Gastrocnemius medialis (tissue), 4 donors: ENCODE measurements around the gene ALMS1. TPM values are rescaled to one million over a fixed set of nuclear protein-coding genes. Genes with fewer than 3 reads are reported as not detected.
"Not testable (repeated sequence)": the region's sequence is repeated elsewhere in the genome, so short reads cannot be mapped to it uniquely, and the experiment has no call there.

Experiments
- ATAC-seq, 2 donors: fragments of 150-250 bp; one replicate each; pipeline ENCODE4 v1.9.1; 2016
- DNase-seq, 2 donors: peaks; one replicate each; pipeline ENCODE4 v3.0.0-alpha.2; 2019
- H3K27ac ChIP-seq, 4 donors: fragments of 200-600 bp; sonication (generic); 1 replicate in 1 of 4; 2 replicates in 3 of 4; pipeline ENCODE4 v1.5.1; 2016 to 2018; ENCODE audit warnings: mild to moderate bottlenecking in 2 of 4, moderate library complexity in 1 of 4
- H3K27me3 ChIP-seq, 3 donors: fragments of 200-600 bp; sonication (generic) in 2 of 3; 1 replicate in 1 of 3; 2 replicates in 2 of 3; pipeline versions ENCODE4 v1.5.1 to v1.6.0; 2016 to 2019; ENCODE audit warnings: mild to moderate bottlenecking in 1 of 3, moderate library complexity in 1 of 3
- H3K36me3 ChIP-seq, 2 donors: fragments of 200-600 bp; sonication (generic) in 1 of 2; one replicate each; pipeline ENCODE4 v1.5.1; 2017 to 2018
- H3K4me1 ChIP-seq, 2 donors: fragments of 200-600 bp; sonication (generic) in 1 of 2; one replicate each; pipeline ENCODE4 v1.5.1; 2016 to 2017; ENCODE audit warnings: mild to moderate bottlenecking in 2 of 2
- H3K4me3 ChIP-seq, 4 donors: fragments of 200-600 bp; sonication (generic) in 3 of 4; 1 replicate in 1 of 4; 2 replicates in 3 of 4; pipeline ENCODE4 v1.5.1; 2016 to 2019; ENCODE audit warnings: mild to moderate bottlenecking in 2 of 4
- H3K9me3 ChIP-seq, 3 donors: fragments of 200-600 bp; sonication (generic) in 2 of 3; 1 replicate in 1 of 3; 2 replicates in 2 of 3; pipeline ENCODE4 v1.5.1; 2016 to 2019
- POLR2A ChIP-seq, 2 donors: fragments of 450-650 bp; IDR thresholded peaks; one replicate each; pipeline ENCODE4 v1.6.1; 2017; ENCODE audit warnings: antibody characterized with exemption in 2 of 2, mild to moderate bottlenecking in 2 of 2, moderate library complexity in 2 of 2
- in situ Hi-C, 4 donors: fragments of 200-750 bp; cut with MboI; loops; one replicate each; pipeline versions ENCODE4 v1.15.0 to v1.8.0; 2017; ENCODE audit warnings: low sequenced_read_pairs in 4 of 4
- intact Hi-C: fragments of 100-400 bp; cut with DNase I; formaldehyde crosslinking; loops from one replicate; pipeline ENCODE4 v1.15.1; 2023; ENCODE audit warnings: low total_unique reads
- total RNA-seq, 4 donors: library from RNA; depleted of rRNA; stranded (reverse); fragments of >200 nt; gene quantifications; one replicate each; pipeline versions ENCODE4 v1.1.0 to v1.2.3, GENCODE V29; 2016
- TF ChIP-seq, protein P1 (sequence below), 5 experiments: fragments of 450-650 bp in 3 of 5; fragments of 200-600 bp in 2 of 5; sonication (generic) in 2 of 5; IDR thresholded peaks in 4 of 5; conservative IDR thresholded peaks in 1 of 5; 1 replicate in 4 of 5; 2 replicates in 1 of 5; pipeline ENCODE4 v1.5.1; 2016 to 2019; ENCODE audit warnings: antibody characterized with exemption in 5 of 5, mild to moderate bottlenecking in 3 of 5, moderate library complexity in 3 of 5

ALMS1 gene
- total RNA-seq, 4 donors from 2014 or later: 10.0 to 18.1 (median 13.9) TPM

GRCh38 chr2:73630662-73631266 lies 245.1 kb downstream of the ALMS1 start:
- DNase-seq, H3K27me3 ChIP-seq, H3K36me3 ChIP-seq, in situ Hi-C loops, H3K27ac ChIP-seq, H3K9me3 ChIP-seq, H3K4me3 ChIP-seq, H3K4me1 ChIP-seq: not testable (repeated sequence)
- TF ChIP-seq, protein P1, sequence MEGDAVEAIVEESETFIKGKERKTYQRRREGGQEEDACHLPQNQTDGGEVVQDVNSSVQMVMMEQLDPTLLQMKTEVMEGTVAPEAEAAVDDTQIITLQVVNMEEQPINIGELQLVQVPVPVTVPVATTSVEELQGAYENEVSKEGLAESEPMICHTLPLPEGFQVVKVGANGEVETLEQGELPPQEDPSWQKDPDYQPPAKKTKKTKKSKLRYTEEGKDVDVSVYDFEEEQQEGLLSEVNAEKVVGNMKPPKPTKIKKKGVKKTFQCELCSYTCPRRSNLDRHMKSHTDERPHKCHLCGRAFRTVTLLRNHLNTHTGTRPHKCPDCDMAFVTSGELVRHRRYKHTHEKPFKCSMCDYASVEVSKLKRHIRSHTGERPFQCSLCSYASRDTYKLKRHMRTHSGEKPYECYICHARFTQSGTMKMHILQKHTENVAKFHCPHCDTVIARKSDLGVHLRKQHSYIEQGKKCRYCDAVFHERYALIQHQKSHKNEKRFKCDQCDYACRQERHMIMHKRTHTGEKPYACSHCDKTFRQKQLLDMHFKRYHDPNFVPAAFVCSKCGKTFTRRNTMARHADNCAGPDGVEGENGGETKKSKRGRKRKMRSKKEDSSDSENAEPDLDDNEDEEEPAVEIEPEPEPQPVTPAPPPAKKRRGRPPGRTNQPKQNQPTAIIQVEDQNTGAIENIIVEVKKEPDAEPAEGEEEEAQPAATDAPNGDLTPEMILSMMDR (IDR thresholded peaks at IDR 0.05 in 4 of 5, conservative IDR thresholded peaks at IDR 0.05 in 1 of 5): peak in 2 of 5 experiments; percentile 29 to 32
- peak in 1 of 2 donors; percentile 62 for ATAC-seq
- intact Hi-C loops: loop anchor here (10.0 kb wide), 1 partner anchor 154 kb away; the partner anchor contains the start of genes C2orf78 and DUSP11

DNA sequence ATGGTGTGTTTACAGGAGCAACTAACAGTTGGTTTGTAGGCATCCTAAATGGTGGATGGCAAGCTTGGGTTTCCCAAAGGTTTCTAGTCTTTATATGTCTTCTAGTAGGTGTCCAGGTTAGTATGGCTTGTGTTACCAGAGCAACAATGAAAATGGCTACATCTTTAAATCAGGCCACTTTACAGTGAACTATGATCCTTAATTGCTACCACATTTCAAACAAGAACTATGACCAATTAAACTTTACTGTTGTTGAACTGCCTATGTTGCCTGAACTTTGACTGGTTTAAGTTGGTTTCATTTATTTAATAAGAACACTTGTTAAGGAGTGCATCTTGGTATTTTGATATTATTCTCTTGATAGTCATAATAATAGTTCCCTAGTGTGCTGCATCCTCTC lies 251.3 kb downstream of the ALMS1 start:
- H3K4me3 ChIP-seq, H3K27ac ChIP-seq, H3K4me1 ChIP-seq, DNase-seq, H3K27me3 ChIP-seq, ATAC-seq, in situ Hi-C loops, H3K36me3 ChIP-seq, H3K9me3 ChIP-seq: not testable (repeated sequence)
- intact Hi-C loops: loop anchor here (10.0 kb wide), 1 partner anchor 148 kb away; the partner anchor contains the start of genes C2orf78 and DUSP11

- H3K4me1 ChIP-seq: no peaks in the 10 kb centered on the region
- TF ChIP-seq POLR2A (IDR thresholded peaks at IDR 0.05): no peak
- TF ChIP-seq, protein P1 (IDR thresholded peaks at IDR 0.05 in 4 of 5, conservative IDR thresholded peaks at IDR 0.05 in 1 of 5): no peak
- no peaks in the 10 kb centered on the region for H3K27me3 ChIP-seq
- DNase-seq (no peak), ATAC-seq (no peak)
- no peak overlapping the region for H3K27ac ChIP-seq
- H3K9me3 ChIP-seq: no peaks in the 10 kb centered on the region
- in situ Hi-C loops: no loop called here
- no peak overlapping the region for H3K4me3 ChIP-seq
- intact Hi-C loops: loop anchor here (10.0 kb wide), 1 partner anchor 146 kb away; the partner anchor contains the start of genes C2orf78 and DUSP11
- H3K36me3 ChIP-seq: no peaks in the 10 kb centered on the region
These were observed 252.8 kb downstream of the ALMS1 start for GRCh38 chr2:73638429-73638828.

DNA sequence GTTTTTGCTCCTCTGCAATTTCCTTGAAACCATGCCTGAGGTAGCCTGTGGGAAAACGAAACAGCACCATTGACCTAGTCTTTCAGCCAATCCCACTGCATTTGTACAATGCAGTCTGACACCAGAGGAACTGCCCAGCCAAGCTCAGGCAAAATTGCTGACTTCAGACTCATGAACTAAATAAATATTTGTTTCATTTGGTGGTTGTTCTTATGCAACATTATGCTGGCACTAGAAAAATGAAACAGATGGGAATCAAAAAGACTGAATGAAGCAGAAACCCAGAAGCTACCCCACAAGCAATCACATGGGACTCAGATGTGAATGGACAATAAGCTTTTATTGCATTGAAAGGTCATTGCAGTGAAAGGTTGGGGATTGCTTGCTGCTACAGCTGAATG lies 254.9 kb downstream of the ALMS1 start:
- in situ Hi-C loops (no loop called here), intact Hi-C loops (no loop called here)
- Histone ChIP-seq H3K27ac (no peak overlapping the region), H3K27me3 (no peaks in the 10 kb centered on the region), H3K36me3 (no peaks in the 10 kb centered on the region), H3K9me3 (no peaks in the 10 kb centered on the region), H3K4me3 (no peak overlapping the region), H3K4me1 (no peaks in the 10 kb centered on the region)
- ATAC-seq (no peak), DNase-seq (no peak)
- TF ChIP-seq, protein P1 (IDR thresholded peaks at IDR 0.05 in 4 of 5, conservative IDR thresholded peaks at IDR 0.05 in 1 of 5): no peak
- no peak for TF ChIP-seq POLR2A (IDR thresholded peaks at IDR 0.05)

DNA sequence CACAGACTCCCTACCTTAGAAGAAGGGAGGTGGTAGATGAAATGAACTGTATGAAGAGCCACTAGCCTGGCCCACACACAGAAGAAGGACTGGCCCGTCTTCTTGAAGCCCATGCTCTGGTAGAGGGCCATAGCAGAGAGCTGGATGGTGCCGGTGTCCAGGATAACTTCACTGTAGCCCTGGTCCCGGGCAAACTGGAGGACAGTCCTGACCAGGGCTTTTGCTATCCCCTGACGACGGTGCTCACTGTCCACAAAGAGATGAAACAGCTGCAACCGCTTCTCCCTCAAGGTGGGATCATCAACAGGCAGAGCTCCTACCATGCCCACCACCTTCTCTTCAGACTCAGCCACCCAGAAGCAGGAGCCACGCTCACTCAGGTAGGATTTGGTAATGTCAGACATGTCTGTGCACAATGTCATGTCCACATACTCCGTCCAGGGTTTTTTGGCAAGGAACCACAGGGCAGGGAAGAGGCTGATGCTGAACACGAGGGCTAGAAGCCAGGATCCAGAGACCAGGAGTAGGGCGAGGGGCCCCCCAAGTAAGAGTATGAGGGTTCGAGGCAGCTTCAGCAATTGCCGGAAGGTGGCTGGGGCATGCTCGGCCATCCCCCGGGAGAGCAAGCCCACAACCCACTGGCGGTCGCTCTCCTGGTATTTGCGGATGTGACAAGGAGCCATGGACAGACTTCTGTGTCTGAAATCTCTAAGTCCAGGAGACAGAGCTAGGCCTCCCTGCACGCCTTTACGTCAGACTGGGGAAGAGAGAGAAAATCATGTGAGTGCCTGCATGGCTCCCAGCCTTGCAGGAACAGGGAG lies 255.5 kb downstream of the ALMS1 start:
- in situ Hi-C loops (no loop called here), intact Hi-C loops (no loop called here)
- H3K9me3 ChIP-seq: no peaks in the 10 kb centered on the region
- H3K4me1 ChIP-seq: no peaks in the 10 kb centered on the region
- DNase-seq: no peak
- H3K4me3 ChIP-seq: no peak overlapping the region
- no peak overlapping the region for H3K27ac ChIP-seq
- TF ChIP-seq, protein P1 (IDR thresholded peaks at IDR 0.05 in 4 of 5, conservative IDR thresholded peaks at IDR 0.05 in 1 of 5): no peak
- no peak for TF ChIP-seq POLR2A (IDR thresholded peaks at IDR 0.05)
- H3K36me3 ChIP-seq: no peaks in the 10 kb centered on the region
- ATAC-seq: no peak
- no peaks in the 10 kb centered on the region for H3K27me3 ChIP-seq
